ENCODE results near the gene TBC1D1. TPM values are rescaled to one million over a fixed set of nuclear protein-coding genes. Genes with fewer than 3 reads are reported as not detected.

TBC1D1 gene
- total RNA-seq, 1 donor from 2014 or later: 104 TPM

GRCh38 chr4:38185406-38186144 lies 294.7 kb downstream of the TBC1D1 start:
- no peak for DNase-seq (ENCODE audit: low spot score)

DNA sequence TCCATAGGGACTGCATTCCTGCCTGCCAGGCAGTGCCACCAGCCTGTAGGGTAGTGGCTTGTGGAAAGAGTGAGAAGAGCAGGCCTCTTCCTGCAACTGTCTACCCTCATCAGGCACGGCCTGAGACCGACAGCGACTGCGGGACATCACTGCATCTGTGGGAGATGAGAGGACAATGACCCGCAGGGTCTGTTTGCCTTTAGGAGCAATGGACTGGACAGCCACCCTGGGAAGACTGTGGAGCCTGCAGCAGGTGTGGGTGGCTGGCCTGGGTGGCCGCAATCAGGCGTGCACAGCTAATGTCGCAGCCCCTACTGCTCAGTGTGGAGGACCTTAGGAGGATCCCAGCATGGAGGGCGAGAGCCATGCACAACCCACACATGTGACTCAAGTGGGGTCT lies 297.3 kb downstream of the TBC1D1 start:
- no peak for DNase-seq (ENCODE audit: low spot score)

- DNase-seq (ENCODE audit: low spot score): no peak
These were observed 297.8 kb downstream of the TBC1D1 start for GRCh38 chr4:38188631-38189101.

Other genes starting within 250 kb of the TBC1D1 start
- gene RELL1, start 204.7 kb upstream of the TBC1D1 start, total RNA-seq (ENCODE audit: insufficient read depth, low replicate concordance): 62.6 TPM
- gene PGM2, start 64.4 kb upstream of the TBC1D1 start, total RNA-seq (ENCODE audit: insufficient read depth, low replicate concordance): 19.5 TPM
- gene PTTG2, start 69.3 kb downstream of the TBC1D1 start, total RNA-seq (ENCODE audit: insufficient read depth, low replicate concordance): not detected